Prostate gland (tissue), 2 donors: ENCODE data around the gene ADAT3.

Experiments used
- POLR2A ChIP-seq: fragments of 450-650 bp; IDR thresholded peaks from one replicate; pipeline ENCODE4 v1.6.1; 2016; ENCODE audit warnings: antibody characterized with exemption, mild to moderate bottlenecking
- TF ChIP-seq, protein P1 (sequence below), 4 experiments: fragments of 200-600 bp in 2 of 4; fragments of 450-650 bp in 2 of 4; sonication (generic) in 2 of 4; IDR thresholded peaks; 1 replicate in 3 of 4; 2 replicates in 1 of 4; pipeline ENCODE4 v1.5.1; 2016 to 2019; ENCODE audit warnings: antibody characterized with exemption in 4 of 4, mild to moderate bottlenecking in 2 of 4, moderate library complexity in 2 of 4

DNA sequence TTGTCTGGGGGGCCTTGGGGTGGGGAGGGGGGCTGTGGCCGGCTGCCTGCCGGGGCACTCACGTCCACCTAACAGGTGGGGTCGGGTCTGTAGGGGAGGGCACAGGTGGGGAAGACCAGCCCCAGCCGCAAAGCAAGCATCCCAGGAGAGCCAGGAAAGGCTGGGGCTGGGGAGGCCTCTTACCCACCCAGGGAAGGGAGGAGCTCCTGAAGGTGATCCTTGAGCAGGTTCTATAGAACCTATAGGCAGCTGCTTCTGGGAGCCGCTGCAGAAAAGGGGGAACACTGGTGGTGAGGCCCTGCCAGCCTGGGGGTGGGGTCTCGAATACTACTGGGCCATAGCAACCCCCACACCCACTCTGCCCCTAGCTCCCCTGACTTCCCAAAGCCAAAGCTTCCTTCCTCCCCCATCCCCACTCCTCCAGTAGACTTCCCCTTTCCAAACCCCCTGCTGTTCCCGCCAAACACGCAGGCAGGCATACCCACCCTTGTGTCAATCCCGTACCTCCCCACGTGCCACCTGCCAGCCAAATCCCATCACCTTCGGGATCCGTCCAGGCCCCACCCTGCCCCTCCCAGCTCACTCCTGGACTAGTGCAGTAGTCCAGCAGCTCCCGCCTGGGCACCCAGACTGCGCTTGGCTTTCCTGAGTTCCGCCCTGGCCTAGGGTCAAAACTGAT lies 47.4 kb upstream of the ADAT3 start:
- TF ChIP-seq POLR2A: no peak
- TF ChIP-seq, protein P1, sequence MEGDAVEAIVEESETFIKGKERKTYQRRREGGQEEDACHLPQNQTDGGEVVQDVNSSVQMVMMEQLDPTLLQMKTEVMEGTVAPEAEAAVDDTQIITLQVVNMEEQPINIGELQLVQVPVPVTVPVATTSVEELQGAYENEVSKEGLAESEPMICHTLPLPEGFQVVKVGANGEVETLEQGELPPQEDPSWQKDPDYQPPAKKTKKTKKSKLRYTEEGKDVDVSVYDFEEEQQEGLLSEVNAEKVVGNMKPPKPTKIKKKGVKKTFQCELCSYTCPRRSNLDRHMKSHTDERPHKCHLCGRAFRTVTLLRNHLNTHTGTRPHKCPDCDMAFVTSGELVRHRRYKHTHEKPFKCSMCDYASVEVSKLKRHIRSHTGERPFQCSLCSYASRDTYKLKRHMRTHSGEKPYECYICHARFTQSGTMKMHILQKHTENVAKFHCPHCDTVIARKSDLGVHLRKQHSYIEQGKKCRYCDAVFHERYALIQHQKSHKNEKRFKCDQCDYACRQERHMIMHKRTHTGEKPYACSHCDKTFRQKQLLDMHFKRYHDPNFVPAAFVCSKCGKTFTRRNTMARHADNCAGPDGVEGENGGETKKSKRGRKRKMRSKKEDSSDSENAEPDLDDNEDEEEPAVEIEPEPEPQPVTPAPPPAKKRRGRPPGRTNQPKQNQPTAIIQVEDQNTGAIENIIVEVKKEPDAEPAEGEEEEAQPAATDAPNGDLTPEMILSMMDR (IDR thresholded peaks at IDR 0.05): no peak
